Progenitor cell of endocrine pancreas (in vitro differentiated cells): ENCODE measurements around the gene EEF1A2. TPM values are rescaled to one million over a fixed set of nuclear protein-coding genes. Genes with fewer than 3 reads are reported as not detected.

Source experiments
- DNase-seq: peaks from one replicate; pipeline ENCODE4 v3.0.0; 2021; ENCODE audit warnings: low spot score; ENCODE audit not compliant: unreplicated experiment
- H3K27ac Mint-ChIP-seq: 2 replicates; pipeline ENCODE4 v1.8.0; 2021; ENCODE audit warnings: mild to moderate bottlenecking, moderate library complexity, mixed read lengths
- H3K27me3 Mint-ChIP-seq: 2 replicates; pipeline ENCODE4 v1.8.0; 2021; ENCODE audit warnings: mixed read lengths
- H3K36me3 Mint-ChIP-seq: 2 replicates; pipeline ENCODE4 v1.8.0; 2022; ENCODE audit warnings: mixed read lengths; ENCODE audit not compliant: insufficient read depth
- H3K4me1 Mint-ChIP-seq: 2 replicates; pipeline ENCODE4 v1.8.0; 2021; ENCODE audit warnings: low read depth, mixed read lengths
- H3K4me3 Mint-ChIP-seq: 2 replicates; pipeline ENCODE4 v1.8.0; 2021; ENCODE audit warnings: low read depth, mild to moderate bottlenecking, moderate library complexity, mixed read lengths
- H3K9me3 Mint-ChIP-seq: 2 replicates; pipeline ENCODE4 v1.8.0; 2021; ENCODE audit warnings: low read depth, mixed read lengths
- CTCF ChIP-seq: fragments of 200-600 bp; sonication (generic); IDR thresholded peaks from one replicate; pipeline ENCODE4 v1.5.0; 2021; ENCODE audit warnings: antibody characterized with exemption, mild to moderate bottlenecking; ENCODE audit not compliant: unreplicated experiment
- total RNA-seq: library from RNA; stranded (reverse); gene quantifications from 2 replicates; pipeline ENCODE4 v1.2.1, GENCODE V29; 2021

Gene EEF1A2
- total RNA-seq, 1 donor from 2014 or later: 11.0 TPM

GRCh38 chr20:63446216-63447024 lies 52.5 kb downstream of the EEF1A2 start:
- Mint-ChIP-seq H3K27me3 (peaks cover 3% of the 10 kb centered on the region), H3K9me3 (no peaks in the 10 kb centered on the region), H3K27ac (no peak overlapping the region), H3K36me3 (no peaks in the 10 kb centered on the region), H3K4me3 (no peak overlapping the region), H3K4me1 (no peaks in the 10 kb centered on the region)
- TF ChIP-seq CTCF: no peak
- no peak for DNase-seq

- peak overlapping the region; percentile 67 for H3K27ac Mint-ChIP-seq
- no peaks in the 10 kb centered on the region for H3K4me1 Mint-ChIP-seq
Observed at GRCh38 chr20:63445075-63445734, 53.7 kb downstream of the EEF1A2 start.

GRCh38 chr20:63444548-63444947 lies 54.3 kb downstream of the EEF1A2 start:
- no peaks in the 10 kb centered on the region for H3K4me1 Mint-ChIP-seq
- H3K27me3 Mint-ChIP-seq: peaks cover 3% of the 10 kb centered on the region

More at GRCh38 chr20:63445075-63445734, 53.7 kb downstream of the EEF1A2 start:
- no peak for TF ChIP-seq CTCF
- Mint-ChIP-seq H3K36me3 (no peaks in the 10 kb centered on the region), H3K4me3 (no peak overlapping the region), H3K9me3 (no peaks in the 10 kb centered on the region), H3K27me3 (peaks cover 3% of the 10 kb centered on the region)
- DNase-seq: no peak

GRCh38 chr20:63443606-63444395 lies 55.1 kb downstream of the EEF1A2 start:
- Mint-ChIP-seq H3K36me3 (no peaks in the 10 kb centered on the region), H3K4me1 (no peaks in the 10 kb centered on the region), H3K27me3 (peaks cover 3% of the 10 kb centered on the region), H3K9me3 (no peaks in the 10 kb centered on the region), H3K27ac (no peak overlapping the region), H3K4me3 (no peak overlapping the region)
- DNase-seq: no peak
- no peak for TF ChIP-seq CTCF

More at GRCh38 chr20:63444548-63444947, 54.3 kb downstream of the EEF1A2 start:
- no peaks in the 10 kb centered on the region for H3K9me3 Mint-ChIP-seq
- TF ChIP-seq CTCF: no peak
- no peak overlapping the region for H3K4me3 Mint-ChIP-seq
- no peak overlapping the region for H3K27ac Mint-ChIP-seq
- no peaks in the 10 kb centered on the region for H3K36me3 Mint-ChIP-seq
- DNase-seq: no peak

GRCh38 chr20:63442100-63442493 lies 56.8 kb downstream of the EEF1A2 start:
- no peak overlapping the region for H3K4me3 Mint-ChIP-seq
- TF ChIP-seq CTCF: peak; percentile 37
- DNase-seq: peak; percentile 44
- H3K4me1 Mint-ChIP-seq: no peaks in the 10 kb centered on the region
- no peaks in the 10 kb centered on the region for H3K36me3 Mint-ChIP-seq
- H3K27ac Mint-ChIP-seq: no peak overlapping the region
- H3K27me3 Mint-ChIP-seq: no peaks in the 10 kb centered on the region
- H3K9me3 Mint-ChIP-seq: no peaks in the 10 kb centered on the region
